Right atrium auricular region (tissue), 2 donors: ENCODE data around the gene CDC42. TPM values are rescaled to one million over a fixed set of nuclear protein-coding genes. Genes with fewer than 3 reads are reported as not detected.
"Not testable (repeated sequence)": the region's sequence is repeated elsewhere in the genome, so short reads cannot be mapped to it uniquely, and the experiment has no call there.

ENCODE experiments used
- DNase-seq: peaks from one replicate; pipeline ENCODE4 v3.0.0-alpha.2; 2019; ENCODE audit warnings: low spot score
- H3K27ac ChIP-seq, 2 donors: fragments of 200-600 bp; sonication (generic); 1 replicate in 1 of 2; 2 replicates in 1 of 2; pipeline ENCODE4 v1.5.1; 2016 to 2019
- H3K27me3 ChIP-seq, 2 donors: fragments of 200-600 bp; sonication (generic); one replicate each; pipeline versions ENCODE4 v1.5.1 to v1.6.0; 2017 to 2019
- H3K36me3 ChIP-seq: fragments of 200-600 bp; sonication (generic); one replicate; pipeline ENCODE4 v1.5.1; 2016
- H3K4me1 ChIP-seq, 2 donors: fragments of 200-600 bp; sonication (generic); one replicate each; pipeline versions ENCODE4 v1.5.1 to v1.6.0; 2017 to 2019
- H3K4me3 ChIP-seq, 2 donors: fragments of 200-600 bp; sonication (generic); 1 replicate in 1 of 2; 2 replicates in 1 of 2; pipeline ENCODE4 v1.5.1; 2017 to 2019; ENCODE audit warnings: mild to moderate bottlenecking in 1 of 2, moderate library complexity in 1 of 2
- H3K9me3 ChIP-seq, 2 donors: fragments of 200-600 bp; sonication (generic); one replicate each; pipeline ENCODE4 v1.5.1; 2019
- CTCF ChIP-seq, 2 donors: fragments of 200-600 bp; sonication (generic); IDR thresholded peaks; one replicate each; pipeline ENCODE4 v1.5.1; 2019; ENCODE audit warnings: antibody characterized with exemption in 2 of 2
- total RNA-seq, 2 donors: library from RNA; depleted of rRNA; stranded (reverse); fragments of >200 nt; gene quantifications; one replicate each; pipeline ENCODE4 v1.1.0, GENCODE V29; 2016

The CDC42 gene
- total RNA-seq, 2 donors from 2014 or later = 144 to 147 TPM

DNA sequence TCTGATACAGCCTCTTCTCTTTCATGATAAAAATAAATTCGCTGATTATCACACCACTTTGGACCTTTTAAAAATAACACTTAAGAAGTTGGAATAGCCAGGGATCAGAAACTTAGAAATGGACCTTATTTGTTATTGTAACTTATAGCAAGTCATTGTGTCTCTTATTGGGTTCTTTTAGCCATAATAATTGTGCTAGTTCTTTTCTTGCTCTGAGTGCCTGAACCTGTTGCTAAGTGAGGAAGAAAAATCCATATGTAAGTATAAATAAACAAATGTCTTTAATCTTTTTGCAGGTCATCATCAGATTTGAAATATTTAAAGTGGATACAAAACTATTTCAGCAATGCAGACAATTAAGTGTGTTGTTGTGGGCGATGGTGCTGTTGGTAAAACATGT, 25.6 kb downstream of the CDC42 start:
- H3K4me1 ChIP-seq = peaks cover 0 to 65% of the 10 kb centered on the region in 2 donors
- H3K27me3 ChIP-seq = no peaks in the 10 kb centered on the region
- H3K9me3 ChIP-seq = no peaks in the 10 kb centered on the region
- H3K27ac ChIP-seq = no peak overlapping the region
- peaks cover 12% of the 10 kb centered on the region for H3K36me3 ChIP-seq
- DNase-seq = no peak
- no peak overlapping the region for H3K4me3 ChIP-seq
- TF ChIP-seq CTCF (IDR thresholded peaks at IDR 0.05) = no peak

DNA sequence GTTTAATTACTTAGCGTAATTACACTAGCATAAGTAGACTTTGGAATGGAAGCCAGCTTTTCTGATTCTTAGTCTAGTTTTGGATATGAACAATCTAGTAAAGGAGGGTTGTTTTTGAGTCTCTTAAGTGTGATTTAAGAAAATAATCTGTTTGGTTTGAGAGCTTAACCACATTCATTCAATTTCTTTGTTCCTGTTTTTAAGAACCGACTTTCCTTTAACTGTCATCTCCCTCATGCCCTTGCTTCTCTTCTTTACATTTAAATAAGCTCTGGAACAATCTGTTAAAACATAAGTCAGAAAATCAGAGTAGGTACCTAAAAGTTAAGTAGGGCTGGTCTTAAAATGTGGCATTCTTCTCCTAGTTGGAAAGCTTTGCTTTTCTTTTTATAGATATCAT, 27.7 kb downstream of the CDC42 start:
- no peak for TF ChIP-seq CTCF (IDR thresholded peaks at IDR 0.05)
- DNase-seq = no peak
- H3K4me3 ChIP-seq = no peak overlapping the region
- H3K36me3 ChIP-seq = peaks cover 12% of the 10 kb centered on the region
- H3K27ac ChIP-seq = no peak overlapping the region
- H3K27me3 ChIP-seq = no peaks in the 10 kb centered on the region
- no peaks in the 10 kb centered on the region for H3K9me3 ChIP-seq
- H3K4me1 ChIP-seq = peaks cover 0 to 49% of the 10 kb centered on the region in 2 donors

GRCh38 chr1:22088331-22088730, 35.8 kb downstream of the CDC42 start:
- Histone ChIP-seq H3K4me3 (no peak overlapping the region), H3K27me3 (no peaks in the 10 kb centered on the region), H3K27ac (peak overlapping the region in 1 of 2 donors; percentile 5), H3K36me3 (peaks cover 37% of the 10 kb centered on the region), H3K4me1 (peaks cover 0 to 49% of the 10 kb centered on the region in 2 donors), H3K9me3 (no peaks in the 10 kb centered on the region)
- no peak for DNase-seq
- no peak for TF ChIP-seq CTCF (IDR thresholded peaks at IDR 0.05)

DNA sequence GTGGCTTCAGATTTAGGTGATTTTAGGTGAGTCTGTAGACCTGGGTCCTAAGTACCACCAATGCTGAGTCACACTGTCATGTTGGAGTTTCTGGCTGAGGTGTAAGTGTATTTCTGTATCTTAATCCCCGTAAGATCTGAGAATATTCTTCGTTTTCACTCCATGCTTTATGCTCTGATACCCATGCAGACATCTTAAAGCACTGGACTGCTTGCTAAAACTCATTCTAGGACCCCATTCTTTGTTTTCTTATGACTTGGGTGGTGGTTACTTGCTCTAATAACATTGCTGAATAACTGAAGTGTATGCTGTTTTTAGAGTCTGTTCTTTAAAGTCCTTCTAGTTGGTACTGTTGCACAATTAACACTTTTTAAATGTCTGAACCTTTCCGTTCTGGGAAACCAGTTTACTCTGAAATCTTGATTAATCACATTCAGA, 36.6 kb downstream of the CDC42 start:
- no peak for TF ChIP-seq CTCF (IDR thresholded peaks at IDR 0.05)
- Histone ChIP-seq H3K36me3 (peaks cover 37% of the 10 kb centered on the region), H3K4me3 (no peak overlapping the region), H3K4me1 (peaks cover 0 to 46% of the 10 kb centered on the region in 2 donors), H3K27me3 (no peaks in the 10 kb centered on the region), H3K9me3 (no peaks in the 10 kb centered on the region), H3K27ac (peak overlapping the region in 1 of 2 donors; percentile 5)
- DNase-seq = no peak

DNA sequence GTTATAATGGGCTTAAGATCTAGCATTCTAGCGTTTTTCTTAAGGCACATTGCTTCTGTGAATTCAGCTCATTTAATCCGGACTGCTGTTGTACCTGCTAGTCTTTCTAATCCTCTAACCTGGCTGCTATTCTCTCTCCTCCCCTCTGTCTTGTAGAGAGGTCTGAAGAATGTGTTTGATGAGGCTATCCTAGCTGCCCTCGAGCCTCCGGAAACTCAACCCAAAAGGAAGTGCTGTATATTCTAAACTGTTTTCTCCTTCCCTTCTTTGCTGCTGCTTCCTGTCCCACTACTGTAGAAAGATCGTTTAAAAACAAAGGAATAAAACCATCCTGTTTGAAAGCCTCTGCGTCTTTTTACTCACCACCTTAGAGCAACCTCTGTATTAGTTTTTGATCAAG, 37.3 kb downstream of the CDC42 start:
- Histone ChIP-seq H3K4me3 (no peak overlapping the region), H3K36me3 (peaks cover 37% of the 10 kb centered on the region)
- TF ChIP-seq CTCF (IDR thresholded peaks at IDR 0.05) = no peak

GRCh38 chr1:22090867-22091266, 38.4 kb downstream of the CDC42 start:
- peaks cover 0 to 46% of the 10 kb centered on the region in 2 donors for H3K4me1 ChIP-seq
- H3K27me3 ChIP-seq = no peaks in the 10 kb centered on the region
- no peak overlapping the region for H3K27ac ChIP-seq
- no peak overlapping the region for H3K4me3 ChIP-seq
- TF ChIP-seq CTCF (IDR thresholded peaks at IDR 0.05) = no peak
- H3K9me3 ChIP-seq = no peaks in the 10 kb centered on the region
- DNase-seq = no peak
- peaks cover 36% of the 10 kb centered on the region for H3K36me3 ChIP-seq

More for the DNA sequence above, 37.3 kb downstream of the CDC42 start:
- H3K4me1 ChIP-seq = peaks cover 0 to 46% of the 10 kb centered on the region in 2 donors
- no peak overlapping the region for H3K27ac ChIP-seq
- no peak for DNase-seq
- no peaks in the 10 kb centered on the region for H3K27me3 ChIP-seq
- H3K9me3 ChIP-seq = no peaks in the 10 kb centered on the region

DNA sequence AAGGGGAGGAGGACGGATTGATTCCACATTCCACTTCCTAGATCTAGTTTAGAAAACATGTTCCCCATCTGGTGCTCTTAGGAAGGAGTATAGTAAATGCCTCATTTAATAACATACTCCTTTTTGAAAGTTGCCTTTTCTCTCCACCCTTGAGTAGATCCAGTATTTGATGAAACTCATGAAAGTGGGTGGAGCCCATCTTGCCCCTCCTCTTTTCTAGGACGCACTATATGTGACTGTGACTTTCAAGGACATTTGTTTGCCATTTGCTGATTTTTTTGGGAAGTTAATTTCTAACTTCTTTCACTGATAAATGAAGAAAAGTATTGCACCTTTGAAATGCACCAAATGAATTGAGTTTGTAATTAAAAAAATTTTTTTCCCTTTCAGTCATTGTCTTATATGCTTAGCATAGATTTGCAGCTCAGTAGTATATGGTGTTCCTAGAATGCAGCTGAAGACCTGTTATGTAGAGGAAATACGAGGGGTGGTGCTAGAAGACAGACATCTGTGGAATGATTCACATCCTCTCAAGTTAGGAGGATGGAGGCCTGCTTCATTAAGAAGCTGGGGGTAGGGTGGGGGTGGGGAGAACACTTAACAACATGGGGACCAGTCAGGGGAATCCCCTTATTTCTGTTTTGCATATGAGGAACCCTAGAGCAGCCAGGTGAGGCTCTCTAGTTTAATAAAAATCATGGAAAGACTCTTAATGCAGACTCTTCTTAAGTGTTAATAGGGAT, 39.7 kb downstream of the CDC42 start:
- H3K27me3 ChIP-seq, DNase-seq, H3K4me3 ChIP-seq, H3K9me3 ChIP-seq, H3K27ac ChIP-seq: not testable (repeated sequence)
- peaks cover 0 to 39% of the 10 kb centered on the region in 2 donors for H3K4me1 ChIP-seq
- H3K36me3 ChIP-seq = peaks cover 39% of the 10 kb centered on the region
